IMR-90 (cell line): ENCODE data around the gene NUDT1. TPM values are rescaled to one million over a fixed set of nuclear protein-coding genes. Genes with fewer than 3 reads are reported as not detected.

Experiments used
- ATAC-seq: fragments of 200-7000 bp; cut with Tn5 transposase; 2 replicates; pipeline ENCODE4 v1.9.1; 2020; ENCODE audit warnings: low read depth, mild to moderate bottlenecking, moderate library complexity
- BruUV-seq: library from RNA; stranded (reverse); fragments of 400-500 nt; replicated peaks from 2 replicates; lab custom pipeline; 2021; lab: Mats Ljungman, UMichigan
- CTCF ChIA-PET: fragments of 300-600 bp; formaldehyde crosslinking; extraction: SDS; loops from one replicate; lab custom pipeline; 2021; ENCODE audit warnings: antibody characterized with exemption; lab: Yijun Ruan, JAX
- POLR2A ChIA-PET: fragments of 300-600 bp; sonication (Branson Sonifier 250); formaldehyde crosslinking; loops from one replicate; lab custom pipeline; 2022; ENCODE audit warnings: antibody characterized with exemption; ENCODE audit not compliant: unreplicated experiment; lab: Charles Lee
- DNase-seq: peaks from one replicate; pipeline ENCODE4 v3.0.0; 2013
- H2AFZ ChIP-seq: replicated peaks from 2 replicates; pipeline ENCODE3; 2013; ENCODE audit warnings: low read length, mild to moderate bottlenecking; ENCODE audit not compliant: poor library complexity
- H2AK5ac ChIP-seq: 2 replicates; pipeline ENCODE4 v1.6.1; 2013; ENCODE audit warnings: low read depth, low read length, inconsistent platforms
- H2AK9ac ChIP-seq: replicated peaks from 2 replicates; pipeline ENCODE3; 2013; ENCODE audit warnings: mild to moderate bottlenecking, low read depth, low read length, moderate library complexity; ENCODE audit not compliant: poor library complexity
- H2BK120ac ChIP-seq: 2 replicates; pipeline ENCODE4 v1.6.1; 2013; ENCODE audit warnings: low read depth, low read length, inconsistent platforms
- H2BK15ac ChIP-seq: 3 replicates; pipeline ENCODE4 v1.6.1; 2013; ENCODE audit warnings: low read depth, low read length, inconsistent platforms
- H2BK20ac ChIP-seq: 2 replicates; pipeline ENCODE4 v1.6.1; 2013; ENCODE audit warnings: low read depth, mild to moderate bottlenecking, inconsistent platforms, low read length, moderate library complexity
- H2BK5ac ChIP-seq: 2 replicates; pipeline ENCODE4 v1.6.1; 2013; ENCODE audit warnings: mild to moderate bottlenecking, low read depth, low read length, inconsistent platforms; ENCODE audit not compliant: poor library complexity, severe bottlenecking
- H3K14ac ChIP-seq: replicated peaks from 2 replicates; pipeline ENCODE4 v1.6.1; 2013; ENCODE audit warnings: low read depth, low read length, inconsistent platforms
- H3K18ac ChIP-seq: 2 replicates; pipeline ENCODE4 v1.6.1; 2013; ENCODE audit warnings: low read depth, low read length, control low read depth
- H3K23ac ChIP-seq: 2 replicates; pipeline ENCODE4 v1.6.1; 2013; ENCODE audit warnings: low read depth, low read length, inconsistent platforms
- H3K27ac ChIP-seq: 2 replicates; pipeline ENCODE4 v1.5.1; 2013; ENCODE audit warnings: mild to moderate bottlenecking, control low read depth, low read length; ENCODE audit not compliant: insufficient read depth
- H3K27me3 ChIP-seq: 2 replicates; pipeline ENCODE4 v1.6.1; 2013; ENCODE audit warnings: low read length; ENCODE audit not compliant: control insufficient read depth, insufficient read depth
- H3K36me3 ChIP-seq: 2 replicates; pipeline ENCODE4 v1.6.1; 2013; ENCODE audit warnings: low read length, mixed read lengths; ENCODE audit not compliant: control insufficient read depth, insufficient read depth
- H3K4ac ChIP-seq: 2 replicates; pipeline ENCODE4 v1.6.1; 2013; ENCODE audit warnings: low read depth, low read length, inconsistent platforms
- H3K4me1 ChIP-seq: 2 replicates; pipeline ENCODE4 v1.6.1; 2013; ENCODE audit warnings: low read length, mixed read lengths; ENCODE audit not compliant: control insufficient read depth, insufficient read depth
- H3K4me2 ChIP-seq: 2 replicates; pipeline ENCODE4 v1.6.1; 2013; ENCODE audit warnings: low read depth, mild to moderate bottlenecking, control low read depth, low read length, moderate library complexity
- H3K4me3 ChIP-seq: 2 replicates; pipeline ENCODE4 v1.5.1; 2013; ENCODE audit warnings: low read depth, mild to moderate bottlenecking, control low read depth, low read length, moderate library complexity; ENCODE audit not compliant: insufficient read depth
- H3K56ac ChIP-seq: 2 replicates; pipeline ENCODE4 v1.6.1; 2013; ENCODE audit warnings: low read length, inconsistent platforms; ENCODE audit not compliant: insufficient read depth; ENCODE audit errors: extremely low read depth
- H3K79me1 ChIP-seq, 2 experiments: 2 replicates each; pipeline ENCODE4 v1.6.1; 2013; ENCODE audit warnings: low read length in 2 of 2, inconsistent platforms in 1 of 2, low read depth in 1 of 2
- H3K9ac ChIP-seq: 2 replicates; pipeline ENCODE4 v1.6.1; 2013; ENCODE audit warnings: low read depth, low read length, control low read depth
- H3K9me1 ChIP-seq: 2 replicates; pipeline ENCODE4 v1.6.1; 2013; ENCODE audit warnings: low read length, inconsistent platforms; ENCODE audit not compliant: insufficient read depth
- H3K9me3 ChIP-seq: 2 replicates; pipeline ENCODE4 v1.6.1; 2013; ENCODE audit warnings: low read length; ENCODE audit not compliant: control insufficient read depth, insufficient read depth
- H4K20me1 ChIP-seq: 2 replicates; pipeline ENCODE4 v1.6.1; 2013; ENCODE audit warnings: low read length, inconsistent platforms; ENCODE audit not compliant: insufficient read depth
- H4K5ac ChIP-seq: 2 replicates; pipeline ENCODE4 v1.6.1; 2013; ENCODE audit warnings: mild to moderate bottlenecking, low read depth, low read length, control low read depth
- H4K8ac ChIP-seq, 2 experiments: 2 replicates each; pipeline ENCODE4 v1.6.1; 2013; ENCODE audit warnings: low read depth in 2 of 2, low read length in 2 of 2, control low read depth in 1 of 2, inconsistent platforms in 1 of 2
- H4K91ac ChIP-seq: 2 replicates; pipeline ENCODE4 v1.6.1; 2013; ENCODE audit warnings: low read depth, low read length, inconsistent platforms; ENCODE audit not compliant: insufficient read depth
- CEBPB ChIP-seq: IDR thresholded peaks from 2 replicates; pipeline ENCODE4 v1.6.1; 2012; ENCODE audit warnings: low read depth, low read length, improper control_type of control experiment
- CHD1 ChIP-seq: IDR thresholded peaks from 2 replicates; pipeline ENCODE4 v1.6.1; 2012; ENCODE audit warnings: low read depth, low read length, improper control_type of control experiment
- CTCF ChIP-seq: conservative IDR thresholded peaks from 2 replicates; pipeline ENCODE4 v1.5.1; 2012; ENCODE audit warnings: mild to moderate bottlenecking, low read depth, low read length, improper control_type of control experiment
- ELK1 ChIP-seq: fragments of 150-350 bp; IDR thresholded peaks from 2 replicates; pipeline ENCODE4 v1.6.1; 2016; ENCODE audit warnings: low read depth, mild to moderate bottlenecking, low read length, moderate library complexity, borderline replicate concordance
- MXI1 ChIP-seq: IDR thresholded peaks from 2 replicates; pipeline ENCODE4 v1.6.1; 2012; ENCODE audit warnings: low read depth, mild to moderate bottlenecking, low read length, moderate library complexity, borderline replicate concordance
- NFE2L2 ChIP-seq: fragments of 150-350 bp; IDR thresholded peaks from 2 replicates; pipeline ENCODE4 v1.6.1; 2016; ENCODE audit warnings: low read depth, mild to moderate bottlenecking, low read length
- POLR2A ChIP-seq: IDR thresholded peaks from 2 replicates; pipeline ENCODE4 v1.6.1; 2012; ENCODE audit warnings: mild to moderate bottlenecking, low read depth, low read length
- WGBS, 2 experiments: methylation state at CpG; one replicate each; pipeline versions ENCODE4 v1.1.5 to v1.1.7; 2013; ENCODE audit warnings: missing lambda C conversion rate in 2 of 2; ENCODE audit not compliant: insufficient read length in 1 of 2; ENCODE audit errors: extremely low coverage in 2 of 2; 5-methylcytosine and 5-hydroxymethylcytosine counted together
- dilution Hi-C: fragments of 300-500 bp; cut with HindIII; formaldehyde crosslinking; loops from one replicate; pipeline ENCODE4 v1.14.3; 2018; ENCODE audit warnings: low sequenced_read_pairs; ENCODE audit not compliant: unreplicated experiment
- in situ Hi-C: fragments of 300-500 bp; cut with MboI; formaldehyde crosslinking; loops from 3 replicates; pipeline ENCODE4 v1.14.3; 2019; ENCODE audit warnings: low sequenced_read_pairs, inconsistent platforms, mixed read lengths
- intact Hi-C: fragments of 100-400 bp; cut with micrococcal nuclease; formaldehyde crosslinking; loops from 2 replicates; pipeline ENCODE4 v1.10.0; 2022
- polyA plus RNA-seq, 3 experiments: library from polyadenylated mRNA; depleted of rRNA; stranded (reverse); fragments of >200 nt; gene quantifications; 2 replicates each; pipeline ENCODE4 v1.2.3, GENCODE V29; 2012; ENCODE audit warnings: low replicate concordance in 1 of 3
- total RNA-seq: library from RNA; depleted of rRNA; stranded (reverse); fragments of >200 nt; gene quantifications from 2 replicates; pipeline ENCODE4 v1.2.3, GENCODE V29; 2012

Gene NUDT1
- total and polyA plus RNA-seq, 2 of the 4 experiments (the other 2 are of a cell fraction) = 33.4 to 49.1 TPM

- no peak overlapping the region for H3K9ac ChIP-seq
- peaks cover 19% of the 10 kb centered on the region for H3K36me3 ChIP-seq
- dilution Hi-C loops = no loop called here
- no peak overlapping the region for H2AK5ac ChIP-seq
- H3K23ac ChIP-seq = no peak overlapping the region
- in situ Hi-C loops = no loop called here
- WGBS, 2 experiments = 95% methylated on average over 7 of the region's 18 CpGs; no CpG with 5 or more reads in 1 of the 2 experiments
- H3K14ac ChIP-seq = no peak overlapping the region
- intact Hi-C loops = no loop called here
- peaks cover 6 to 23% of the 10 kb centered on the region in 2 experiments for H3K79me1 ChIP-seq
- H4K91ac ChIP-seq = no peak overlapping the region
- peaks cover 2% of the 10 kb centered on the region; the same call in 1 of the 2 replicates for H3K4me1 ChIP-seq
- H2BK15ac ChIP-seq = no peak overlapping the region
- no peak overlapping the region for H3K18ac ChIP-seq
- H2BK20ac ChIP-seq = no peak overlapping the region
- H3K27me3 ChIP-seq = no peaks in the 10 kb centered on the region
- ATAC-seq (no peak), DNase-seq (no peak)
- H2AFZ ChIP-seq = no peak overlapping the region
- H3K4me3 ChIP-seq = no peak overlapping the region
- H2AK9ac ChIP-seq = no peak overlapping the region
- H3K4me2 ChIP-seq = no peak overlapping the region
- H3K9me1 ChIP-seq = no peaks in the 10 kb centered on the region
- BruUV-seq = no TSS peak
- ChIA-PET POLR2A (no interaction called here), CTCF (no interaction called here)
- H2BK120ac ChIP-seq = no peak overlapping the region
- H4K8ac ChIP-seq = no peak overlapping the region
- H2BK5ac ChIP-seq = no peak overlapping the region
- peaks cover 3% of the 10 kb centered on the region for H4K20me1 ChIP-seq
- H3K56ac ChIP-seq = no peak overlapping the region
- H3K9me3 ChIP-seq = no peaks in the 10 kb centered on the region
- no peak overlapping the region for H3K4ac ChIP-seq
- no peak overlapping the region for H4K5ac ChIP-seq
- no peak for TF ChIP-seq NFE2L2
- TF ChIP-seq POLR2A = no peak
- no peak for TF ChIP-seq CTCF
- TF ChIP-seq MXI1 = no peak
- no peak for TF ChIP-seq ELK1
- TF ChIP-seq CEBPB = no peak
- TF ChIP-seq CHD1 = no peak
- no peak overlapping the region for H3K27ac ChIP-seq
These were observed 33.1 kb downstream of the NUDT1 start for GRCh38 chr7:2275101-2275500.
